Left colon (tissue), 2 donors: Measurements from ENCODE around the gene BLOC1S3. TPM values are rescaled to one million over a fixed set of nuclear protein-coding genes. Genes with fewer than 3 reads are reported as not detected.
A peak's percentile ranks its signal among the peaks of the same experiment; 100 is the strongest.
"Not testable (repeated sequence)": the region's sequence is repeated elsewhere in the genome, so short reads cannot be mapped to it uniquely, and the experiment has no call there.

Source experiments
- ATAC-seq: fragments of 200-7000 bp; cut with Tn5 transposase; one replicate; pipeline ENCODE4 v1.9.1; 2020; ENCODE audit warnings: mild to moderate bottlenecking, moderate library complexity
- DNase-seq, 2 donors: peaks; one replicate each; pipeline ENCODE4 v3.0.0-alpha.2; 2020
- intact Hi-C, 2 donors: fragments of 100-400 bp; cut with DNase I in 1 of 2; cut with micrococcal nuclease in 1 of 2; formaldehyde crosslinking; loops; one replicate each; pipeline versions ENCODE4 v1.11.2 to v1.14.0; 2022; cut with DNase I, micrococcal nuclease
- total RNA-seq, 2 donors: library from RNA; stranded (reverse); fragmentation: NEBNext Ultra II Directional; extraction: Animal tissue kit (Norgen Biotek cat#: 25700); gene quantifications; one replicate each; pipeline ENCODE4 v1.2.1, GENCODE V29; 2021
- donor health status: DM: no; HTN: no; CAD: no.
- donor health status: DM: yes; HTN: yes; CAD: no.

BLOC1S3 gene
- total RNA-seq, 2 donors from 2014 or later = 11.2 to 13.5 TPM

DNA sequence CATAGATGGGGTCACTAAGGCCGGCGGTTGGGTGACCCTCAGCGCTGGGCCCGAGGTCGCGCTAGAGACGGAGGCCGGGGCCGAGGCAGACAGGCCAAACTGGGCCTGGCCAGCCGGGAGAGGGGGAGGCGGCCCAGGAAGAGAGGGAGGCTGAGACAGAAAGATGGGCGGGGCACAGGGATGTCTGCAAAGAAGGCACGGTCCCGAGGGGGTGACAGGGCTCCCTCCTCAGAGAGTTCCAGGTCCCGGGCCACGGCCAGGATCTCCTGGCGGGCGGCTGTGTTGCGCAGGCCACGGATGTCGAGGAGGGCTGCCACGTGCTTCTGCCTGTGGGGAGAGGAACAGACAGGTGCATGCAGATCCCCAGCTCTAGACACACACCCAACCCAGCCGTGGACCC is 34.4 kb downstream of the BLOC1S3 start:
- DNase-seq = no peak
- intact Hi-C loops = no loop called here
- no peak for ATAC-seq

DNA sequence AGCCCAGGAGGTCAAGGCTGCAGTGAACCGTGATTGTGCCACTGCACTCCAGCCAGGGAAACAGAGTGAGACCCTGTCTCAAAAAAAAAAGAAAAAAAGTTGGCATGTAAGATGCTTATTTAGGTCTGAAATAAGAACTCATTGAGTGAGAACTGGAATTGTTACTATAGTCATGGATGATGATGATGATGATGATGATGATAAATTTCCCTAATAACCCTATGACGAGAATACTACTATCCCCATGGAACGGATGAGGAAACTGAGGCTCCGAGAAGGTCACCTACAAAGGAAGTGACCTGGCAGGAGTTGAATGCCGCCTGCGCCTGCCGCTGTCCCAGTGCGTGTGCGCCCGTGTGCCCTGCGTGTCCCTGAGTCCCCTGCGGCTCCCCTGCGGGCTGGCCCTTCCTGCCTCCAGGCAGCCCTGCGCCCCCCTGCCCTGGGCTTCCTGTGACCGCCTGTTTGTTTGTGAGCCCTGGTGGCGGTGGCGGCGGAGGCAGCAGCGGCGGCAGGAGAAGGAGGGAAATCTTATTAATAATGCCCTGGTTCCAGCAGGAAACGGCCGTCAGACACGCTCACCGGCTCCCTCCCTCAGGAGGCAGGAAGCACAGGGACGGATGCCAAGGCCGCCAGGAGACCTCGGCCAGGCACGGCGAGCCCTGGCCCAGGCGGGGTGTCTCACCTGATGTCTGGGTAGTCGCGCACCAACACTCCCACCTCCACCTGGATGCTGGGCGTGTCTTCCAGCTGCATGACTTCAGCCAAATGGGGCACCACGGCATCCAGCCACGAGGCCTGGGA is 37.0 kb downstream of the BLOC1S3 start:
- no peak for ATAC-seq
- no peak for DNase-seq
- intact Hi-C loops = no loop called here

DNA sequence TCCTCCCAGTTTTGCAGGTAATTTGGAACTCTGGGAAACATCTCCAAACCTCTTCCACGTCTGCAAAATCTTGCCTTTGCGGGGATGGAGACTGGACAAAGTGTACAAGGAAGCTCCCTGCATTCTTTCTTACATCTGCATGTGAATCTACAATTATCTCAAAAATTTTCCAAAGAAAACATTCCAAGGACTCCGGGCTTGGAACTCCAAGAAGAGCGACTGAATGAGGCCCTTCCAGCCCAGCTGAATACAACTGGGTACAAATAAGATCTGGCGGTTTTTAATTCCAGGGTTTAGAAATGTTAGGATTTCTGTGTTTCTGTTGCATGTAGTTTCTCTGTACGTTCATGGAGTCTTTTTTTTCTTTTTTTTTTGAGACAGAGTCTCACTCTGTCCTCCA is 38.1 kb downstream of the BLOC1S3 start:
- no peak for ATAC-seq
- DNase-seq = no peak
- intact Hi-C loops = no loop called here

DNA sequence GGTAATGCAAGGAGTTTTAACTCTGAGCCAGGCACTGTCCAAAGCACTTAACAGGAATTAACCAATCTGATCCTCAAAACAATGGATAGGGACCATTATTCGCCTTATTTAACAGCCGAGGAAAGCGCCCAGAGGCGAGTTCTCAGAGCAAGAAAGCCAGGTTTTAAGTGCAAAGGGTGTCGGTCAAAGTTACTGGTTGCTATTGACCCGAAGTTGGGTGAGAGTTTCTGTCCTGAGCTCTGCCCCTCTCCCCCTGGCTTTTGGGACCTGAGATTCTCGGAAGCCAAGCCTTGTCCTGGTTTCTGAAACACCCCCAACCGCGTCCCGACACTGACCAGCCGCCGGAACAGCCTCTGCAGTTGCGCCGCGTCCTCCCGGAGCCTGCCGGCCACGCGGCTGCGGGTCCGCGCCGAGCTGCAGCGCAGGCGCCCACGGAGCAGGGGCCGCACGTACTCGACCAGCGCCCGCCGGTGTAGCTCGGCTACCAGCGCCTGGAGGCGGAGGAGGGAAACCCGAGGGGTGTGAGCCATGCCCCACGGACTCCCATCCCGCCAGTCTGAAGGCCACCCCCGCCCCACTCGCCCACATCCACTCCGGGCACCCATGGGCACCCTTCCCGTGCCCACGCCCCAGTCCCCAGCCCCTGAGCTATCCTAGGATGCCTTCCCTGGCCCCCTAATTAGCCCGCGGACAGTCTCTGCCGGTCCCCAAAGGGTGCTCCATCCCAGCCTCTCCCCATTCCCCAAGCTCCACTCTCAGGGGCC is 38.8 kb downstream of the BLOC1S3 start:
- DNase-seq (no peak), ATAC-seq (no peak)
- intact Hi-C loops = no loop called here

DNA sequence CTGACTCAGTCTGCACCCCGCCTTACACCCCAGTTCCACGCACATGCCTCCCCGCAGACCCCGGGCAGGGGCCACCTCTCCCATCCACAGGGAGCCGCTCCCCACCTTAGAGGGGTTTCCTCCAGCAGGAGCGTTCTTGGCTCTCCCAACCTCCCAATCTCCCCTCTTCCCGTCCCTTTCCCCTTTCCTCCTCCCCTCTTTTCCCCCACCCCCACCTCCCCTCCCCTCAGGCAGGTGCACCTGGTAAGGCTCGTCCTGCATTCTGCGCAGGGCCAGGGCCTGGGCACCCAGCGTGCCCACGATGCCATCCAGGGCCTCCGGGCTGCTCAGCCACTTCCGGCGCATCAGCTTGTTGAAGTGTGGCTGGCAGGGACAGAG is 39.4 kb downstream of the BLOC1S3 start:
- intact Hi-C loops = no loop called here
- ATAC-seq = no peak

GRCh38 chr19:45218426-45218825 is 39.8 kb downstream of the BLOC1S3 start:
- DNase-seq = no peak
- intact Hi-C loops = no loop called here
- ATAC-seq = no peak

More for the DNA sequence above, 39.4 kb downstream of the BLOC1S3 start:
- DNase-seq = no peak

DNA sequence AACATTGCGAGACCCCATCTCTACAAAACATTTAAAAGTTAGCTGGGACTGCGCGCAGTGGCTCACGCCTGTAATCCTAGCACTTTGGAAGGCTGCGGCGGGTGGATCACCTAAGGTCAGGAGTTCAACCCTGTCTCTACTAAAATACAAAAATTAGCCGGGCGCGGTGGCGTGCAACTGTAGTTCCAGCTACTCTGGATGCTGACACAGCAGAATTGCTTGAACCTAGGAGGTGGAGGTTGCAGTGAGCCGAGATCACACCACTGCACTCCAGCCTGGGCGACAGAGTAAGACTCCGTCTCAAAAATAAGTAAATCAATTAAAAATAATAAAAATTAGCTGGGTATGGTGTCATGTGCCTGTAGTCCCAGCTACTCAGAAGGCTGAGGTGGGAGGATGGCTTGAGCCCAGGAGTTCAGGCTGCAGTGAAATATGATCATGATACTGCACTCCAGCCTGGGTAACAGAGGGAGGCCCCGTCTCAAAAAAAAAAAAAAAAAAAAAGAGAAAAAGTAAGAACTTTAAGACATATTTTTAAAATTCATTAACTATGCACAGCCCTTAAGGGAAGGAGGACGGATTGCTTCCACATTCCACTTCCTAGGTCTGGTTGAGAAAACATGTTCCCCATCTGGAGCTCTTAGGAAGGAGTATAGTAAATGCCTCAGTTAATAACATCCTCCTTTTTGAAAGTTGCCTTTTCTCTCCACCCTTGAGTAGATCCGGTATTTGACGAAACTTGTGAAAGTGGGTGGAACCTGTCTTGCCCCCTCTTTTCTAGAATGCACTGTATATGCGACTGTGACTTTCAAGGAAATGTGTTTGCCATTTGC is 40.5 kb downstream of the BLOC1S3 start:
- ATAC-seq = no peak
- intact Hi-C loops = no loop called here
- no peak for DNase-seq

GRCh38 chr19:45222724-45223123 is 44.1 kb downstream of the BLOC1S3 start:
- ATAC-seq (peak; percentile 55), DNase-seq (no peak)
- intact Hi-C loops = no loop called here

GRCh38 chr19:45223879-45224278 is 45.3 kb downstream of the BLOC1S3 start:
- intact Hi-C loops = no loop called here
- DNase-seq = no peak
- no peak for ATAC-seq

DNA sequence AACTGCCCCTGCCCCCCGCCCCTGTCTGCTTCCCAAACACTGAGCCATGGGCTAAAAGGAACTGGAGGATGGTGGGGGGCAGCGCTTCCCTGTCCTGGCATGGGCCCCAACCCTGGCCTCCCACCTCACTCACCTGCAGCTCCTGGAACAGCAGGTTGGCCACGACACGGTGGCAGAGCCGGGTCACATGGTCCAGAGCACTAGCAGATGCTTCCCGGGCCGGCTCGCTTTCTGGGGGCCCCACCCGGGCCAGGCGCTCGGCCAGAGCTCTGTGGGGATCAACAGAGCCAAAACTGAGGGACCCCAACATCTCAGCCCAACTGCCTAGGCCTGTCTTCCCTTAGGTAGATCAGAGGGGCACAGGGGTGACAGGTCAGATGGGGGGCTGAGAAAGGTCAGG is 46.1 kb downstream of the BLOC1S3 start:
- DNase-seq = no peak
- no peak for ATAC-seq
- intact Hi-C loops = no loop called here

DNA sequence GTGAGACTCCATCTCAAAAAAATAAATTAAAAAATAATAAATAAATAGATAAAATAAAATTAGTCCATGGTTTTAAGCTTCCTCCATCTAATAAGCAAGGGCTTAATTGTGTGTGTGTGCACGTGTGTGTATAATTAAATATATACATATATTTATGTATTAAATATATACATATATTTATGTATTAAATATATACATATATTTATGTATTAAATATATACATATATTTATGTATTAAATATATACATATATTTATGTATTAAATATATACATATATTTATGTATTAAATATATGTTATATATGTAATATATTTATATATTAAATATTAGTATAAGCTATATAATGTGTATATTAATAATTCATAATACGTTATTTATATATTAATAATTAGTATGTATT is 50.5 kb downstream of the BLOC1S3 start:
- DNase-seq, ATAC-seq, intact Hi-C loops: not testable (repeated sequence)

Other genes with a start within 250 kb of the BLOC1S3 start
- not detected for gene APOC4, start 236.5 kb upstream of the BLOC1S3 start, total RNA-seq
- gene APOC2, start 232.7 kb upstream of the BLOC1S3 start, total RNA-seq = 1 to 10 TPM in 1 of 2 donors, not detected in 1; 4.4 TPM
- 100 to 1,000 TPM; 113 to 129 TPM for gene CLPTM1, start 223.4 kb upstream of the BLOC1S3 start, total RNA-seq
- 10 to 100 TPM; 11.8 to 40.9 TPM for gene RELB, start 177.3 kb upstream of the BLOC1S3 start, total RNA-seq
- 10 to 100 TPM; 65.3 to 92.8 TPM for gene CLASRP, start 139.7 kb upstream of the BLOC1S3 start, total RNA-seq
- 1 to 10 TPM; 4.0 to 6.1 TPM for gene ZNF296, start 102.3 kb upstream of the BLOC1S3 start, total RNA-seq
- 10 to 100 TPM; 18.1 to 22.8 TPM for gene GEMIN7, start 99.5 kb upstream of the BLOC1S3 start, total RNA-seq
- 10 to 100 TPM; 31.6 to 33.1 TPM for gene PPP1R37, start 85.6 kb upstream of the BLOC1S3 start, total RNA-seq
- under 1 TPM; 0.08 to 0.15 TPM for gene NKPD1, start 17.8 kb upstream of the BLOC1S3 start, total RNA-seq
- gene TRAPPC6A, start 547 bp upstream of the BLOC1S3 start, total RNA-seq = 10 to 100 TPM; 45.0 to 46.9 TPM
- 1 to 10 TPM; 1.3 to 1.4 TPM for gene EXOC3L2, start 66.6 kb downstream of the BLOC1S3 start, total RNA-seq
- gene MARK4, start 72.5 kb downstream of the BLOC1S3 start, total RNA-seq = 10 to 100 TPM; 18.0 to 24.7 TPM
- gene CKM, start 144.1 kb downstream of the BLOC1S3 start, total RNA-seq = under 1 TPM in 1 of 2 donors, not detected in 1; 0.50 TPM
- not detected for gene KLC3, start 162.0 kb downstream of the BLOC1S3 start, total RNA-seq
- gene ERCC2, start 191.8 kb downstream of the BLOC1S3 start, total RNA-seq = 10 to 100 TPM in 1 of 2 donors, 1 to 10 TPM in 1; 8.7 to 13.4 TPM
- 10 to 100 TPM; 34.1 to 35.0 TPM for gene PPP1R13L, start 226.3 kb downstream of the BLOC1S3 start, total RNA-seq
- 1 to 10 TPM; 3.0 to 3.2 TPM for gene POLR1G, start 227.9 kb downstream of the BLOC1S3 start, total RNA-seq
- gene ERCC1, start 245.1 kb downstream of the BLOC1S3 start, total RNA-seq = 10 to 100 TPM; 37.1 to 43.6 TPM